Activated naive CD8-positive, alpha-beta T cell treated with anti-CD3 and anti-CD28 coated beads, Interleukin-2, amount 50 U/mL, for 24 hours (primary cell): Measurements from ENCODE around the gene DYSF.
A peak's percentile ranks its signal among the peaks of the same experiment; 100 is the strongest.

Experiments used
- ATAC-seq: fragments of 150-1000 bp; cut with Tn5 transposase; one replicate; pipeline ENCODE4 v1.10.0; 2021
- DNase-seq: peaks from one replicate; pipeline ENCODE4 v3.0.0; 2021
- H3K27ac Mint-ChIP-seq: one replicate; pipeline ENCODE4 v1.8.0; 2021; ENCODE audit warnings: mild to moderate bottlenecking, mixed read lengths
- H3K27me3 Mint-ChIP-seq: one replicate; pipeline ENCODE4 v1.8.0; 2021; ENCODE audit warnings: mixed read lengths
- H3K36me3 Mint-ChIP-seq: one replicate; pipeline ENCODE4 v1.8.0; 2021; ENCODE audit warnings: low read depth, mixed read lengths
- H3K4me1 Mint-ChIP-seq: one replicate; pipeline ENCODE4 v1.8.0; 2021; ENCODE audit warnings: mixed read lengths
- H3K4me3 Mint-ChIP-seq: one replicate; pipeline ENCODE4 v1.8.0; 2021; ENCODE audit warnings: mild to moderate bottlenecking, moderate library complexity, mixed read lengths
- H3K9me3 Mint-ChIP-seq: one replicate; pipeline ENCODE4 v1.8.0; 2021; ENCODE audit warnings: mixed read lengths

DYSF gene

GRCh38 chr2:71511776-71512175 is 58.4 kb downstream of the DYSF start:
- DNase-seq (no peak), ATAC-seq (no peak)
- no peaks in the 10 kb centered on the region for H3K36me3 Mint-ChIP-seq
- no peak overlapping the region for H3K4me3 Mint-ChIP-seq
- H3K9me3 Mint-ChIP-seq: no peaks in the 10 kb centered on the region
- no peak overlapping the region for H3K27ac Mint-ChIP-seq
- no peaks in the 10 kb centered on the region for H3K27me3 Mint-ChIP-seq
- no peaks in the 10 kb centered on the region for H3K4me1 Mint-ChIP-seq

DNA sequence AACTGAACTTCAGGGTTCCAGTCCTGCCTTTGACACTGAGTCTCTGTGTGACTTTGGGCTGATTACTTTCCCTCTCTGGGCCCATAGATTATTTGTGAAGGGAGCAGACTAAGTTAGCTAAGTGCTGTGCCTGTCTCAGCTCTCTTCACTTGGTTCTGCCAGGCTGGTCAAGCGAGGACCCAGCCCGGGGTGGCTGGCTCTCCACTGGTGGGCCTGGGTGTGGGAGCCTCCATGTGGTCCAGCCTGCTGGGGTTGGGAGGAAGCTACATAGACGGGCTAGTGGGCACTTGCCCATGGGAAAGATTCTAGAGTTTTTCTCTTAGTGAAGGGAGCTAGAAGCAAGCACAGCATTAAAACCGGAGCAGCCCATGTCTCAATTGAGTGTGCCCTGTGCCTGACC is 59.0 kb downstream of the DYSF start:
- ATAC-seq (no peak), DNase-seq (no peak)
- Mint-ChIP-seq H3K27me3 (no peaks in the 10 kb centered on the region), H3K36me3 (no peaks in the 10 kb centered on the region), H3K4me1 (no peaks in the 10 kb centered on the region), H3K27ac (no peak overlapping the region), H3K9me3 (no peaks in the 10 kb centered on the region), H3K4me3 (no peak overlapping the region)

GRCh38 chr2:71513096-71513495 is 59.7 kb downstream of the DYSF start:
- DNase-seq (no peak), ATAC-seq (no peak)
- Mint-ChIP-seq H3K36me3 (no peaks in the 10 kb centered on the region), H3K27me3 (no peaks in the 10 kb centered on the region), H3K4me3 (no peak overlapping the region), H3K27ac (no peak overlapping the region), H3K9me3 (no peaks in the 10 kb centered on the region), H3K4me1 (no peaks in the 10 kb centered on the region)

- Mint-ChIP-seq H3K36me3 (no peaks in the 10 kb centered on the region), H3K9me3 (no peaks in the 10 kb centered on the region), H3K4me1 (no peaks in the 10 kb centered on the region), H3K27ac (no peak overlapping the region), H3K27me3 (no peaks in the 10 kb centered on the region), H3K4me3 (no peak overlapping the region)
- ATAC-seq: no peak
- no peak for DNase-seq
These were observed 60.4 kb downstream of the DYSF start for GRCh38 chr2:71513721-71514120.

- Mint-ChIP-seq H3K4me3 (no peak overlapping the region), H3K9me3 (no peaks in the 10 kb centered on the region), H3K27me3 (peaks cover 3% of the 10 kb centered on the region)
These were observed 63.0 kb downstream of the DYSF start for GRCh38 chr2:71516253-71516888.

GRCh38 chr2:71517851-71518250 is 64.5 kb downstream of the DYSF start:
- Mint-ChIP-seq H3K4me3 (no peak overlapping the region), H3K9me3 (no peaks in the 10 kb centered on the region), H3K36me3 (no peaks in the 10 kb centered on the region), H3K27me3 (peaks cover 6% of the 10 kb centered on the region), H3K4me1 (no peaks in the 10 kb centered on the region), H3K27ac (no peak overlapping the region)
- no peak for ATAC-seq
- no peak for DNase-seq

More at GRCh38 chr2:71516253-71516888, 63.0 kb downstream of the DYSF start:
- H3K4me1 Mint-ChIP-seq: no peaks in the 10 kb centered on the region
- DNase-seq: no peak
- no peak overlapping the region for H3K27ac Mint-ChIP-seq
- no peaks in the 10 kb centered on the region for H3K36me3 Mint-ChIP-seq
- ATAC-seq: no peak

GRCh38 chr2:71521436-71521950 is 68.1 kb downstream of the DYSF start:
- Mint-ChIP-seq H3K27ac (no peak overlapping the region), H3K27me3 (peaks cover 10% of the 10 kb centered on the region), H3K4me1 (no peaks in the 10 kb centered on the region), H3K9me3 (no peaks in the 10 kb centered on the region), H3K4me3 (no peak overlapping the region), H3K36me3 (no peaks in the 10 kb centered on the region)
- DNase-seq (no peak), ATAC-seq (no peak)

- Mint-ChIP-seq H3K27ac (no peak overlapping the region), H3K36me3 (no peaks in the 10 kb centered on the region), H3K4me3 (no peak overlapping the region), H3K4me1 (no peaks in the 10 kb centered on the region), H3K9me3 (no peaks in the 10 kb centered on the region), H3K27me3 (peaks cover 12% of the 10 kb centered on the region)
- DNase-seq: no peak
- ATAC-seq: no peak
These were observed 71.1 kb downstream of the DYSF start for GRCh38 chr2:71524476-71524875.

DNA sequence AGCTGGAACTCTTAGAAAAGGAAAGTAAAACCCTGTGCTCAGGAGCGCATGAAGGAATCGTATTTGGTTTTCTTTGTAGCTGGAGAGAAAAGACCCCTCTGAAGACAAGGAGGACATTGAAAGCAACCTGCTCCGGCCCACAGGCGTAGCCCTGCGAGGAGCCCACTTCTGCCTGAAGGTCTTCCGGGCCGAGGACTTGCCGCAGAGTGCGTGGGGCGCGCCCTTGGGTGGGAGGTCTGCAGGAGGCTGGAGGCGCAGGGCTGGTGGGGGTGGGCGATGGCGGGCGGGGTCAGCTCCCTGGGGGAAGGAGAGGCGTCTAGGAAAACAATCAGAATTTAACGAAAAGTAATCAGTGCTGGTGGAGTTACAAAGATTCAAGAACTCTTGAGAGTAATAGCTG is 72.8 kb downstream of the DYSF start:
- ATAC-seq (no peak), DNase-seq (no peak)
- Mint-ChIP-seq H3K27ac (no peak overlapping the region), H3K4me3 (no peak overlapping the region), H3K27me3 (peaks cover 22% of the 10 kb centered on the region), H3K9me3 (no peaks in the 10 kb centered on the region), H3K36me3 (no peaks in the 10 kb centered on the region), H3K4me1 (no peaks in the 10 kb centered on the region)

DNA sequence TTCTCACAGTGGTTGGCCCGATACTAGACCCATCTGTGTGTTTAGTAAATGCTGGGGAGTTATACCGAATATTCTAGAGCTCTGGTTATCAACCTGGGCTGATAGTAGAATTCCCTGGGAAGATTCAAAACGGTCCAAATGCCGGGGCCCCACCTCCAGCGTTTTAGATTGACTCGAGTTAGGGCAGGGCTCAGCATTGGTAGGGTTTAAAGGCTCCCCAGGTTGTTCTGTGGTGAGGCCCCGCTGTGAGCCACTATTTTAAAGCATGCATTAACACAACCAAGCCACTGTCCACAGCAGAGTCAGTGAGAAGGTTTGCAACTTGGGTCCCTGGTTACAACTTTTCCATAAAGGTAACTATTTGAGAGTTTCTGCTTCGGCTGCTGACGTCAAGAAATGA is 73.6 kb downstream of the DYSF start:
- H3K36me3 Mint-ChIP-seq: no peaks in the 10 kb centered on the region
- no peak overlapping the region for H3K4me3 Mint-ChIP-seq
- no peak for DNase-seq
- H3K9me3 Mint-ChIP-seq: no peaks in the 10 kb centered on the region
- ATAC-seq: no peak
- no peaks in the 10 kb centered on the region for H3K4me1 Mint-ChIP-seq
- H3K27ac Mint-ChIP-seq: no peak overlapping the region
- H3K27me3 Mint-ChIP-seq: peaks cover 20% of the 10 kb centered on the region

DNA sequence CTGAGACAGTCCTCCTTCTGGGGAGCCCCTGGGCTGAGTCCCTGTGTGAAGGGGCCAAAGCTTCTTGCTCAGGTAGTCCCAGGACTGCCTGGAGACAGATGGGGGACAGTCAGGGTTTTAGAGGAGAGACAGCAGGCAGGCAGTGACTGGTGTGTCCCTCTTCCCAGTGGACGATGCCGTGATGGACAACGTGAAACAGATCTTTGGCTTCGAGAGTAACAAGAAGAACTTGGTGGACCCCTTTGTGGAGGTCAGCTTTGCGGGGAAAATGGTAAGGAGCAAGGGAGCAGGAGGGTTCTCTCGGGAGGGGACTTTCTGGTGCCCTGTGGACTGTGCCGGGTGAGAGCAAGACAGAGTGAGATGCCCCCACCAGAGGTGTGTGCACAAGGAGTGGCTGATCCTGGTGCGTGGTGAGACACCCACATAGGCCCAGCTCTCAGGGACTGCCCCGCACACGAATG is 74.8 kb downstream of the DYSF start:
- Mint-ChIP-seq H3K4me1 (no peaks in the 10 kb centered on the region), H3K36me3 (no peaks in the 10 kb centered on the region), H3K9me3 (no peaks in the 10 kb centered on the region), H3K27ac (no peak overlapping the region), H3K27me3 (peaks cover 24% of the 10 kb centered on the region), H3K4me3 (no peak overlapping the region)
- ATAC-seq (peak; percentile 33), DNase-seq (no peak)

GRCh38 chr2:71528749-71529148 is 75.4 kb downstream of the DYSF start:
- DNase-seq (no peak), ATAC-seq (no peak)
- Mint-ChIP-seq H3K4me1 (no peaks in the 10 kb centered on the region), H3K9me3 (no peaks in the 10 kb centered on the region), H3K27ac (no peak overlapping the region), H3K36me3 (no peaks in the 10 kb centered on the region), H3K4me3 (no peak overlapping the region), H3K27me3 (peaks cover 25% of the 10 kb centered on the region)

- Mint-ChIP-seq H3K4me1 (no peaks in the 10 kb centered on the region), H3K4me3 (no peak overlapping the region), H3K27ac (no peak overlapping the region), H3K27me3 (peaks cover 22% of the 10 kb centered on the region), H3K9me3 (no peaks in the 10 kb centered on the region), H3K36me3 (no peaks in the 10 kb centered on the region)
- no peak for ATAC-seq
- DNase-seq: no peak
These were observed 76.8 kb downstream of the DYSF start for GRCh38 chr2:71530211-71530610.

DNA sequence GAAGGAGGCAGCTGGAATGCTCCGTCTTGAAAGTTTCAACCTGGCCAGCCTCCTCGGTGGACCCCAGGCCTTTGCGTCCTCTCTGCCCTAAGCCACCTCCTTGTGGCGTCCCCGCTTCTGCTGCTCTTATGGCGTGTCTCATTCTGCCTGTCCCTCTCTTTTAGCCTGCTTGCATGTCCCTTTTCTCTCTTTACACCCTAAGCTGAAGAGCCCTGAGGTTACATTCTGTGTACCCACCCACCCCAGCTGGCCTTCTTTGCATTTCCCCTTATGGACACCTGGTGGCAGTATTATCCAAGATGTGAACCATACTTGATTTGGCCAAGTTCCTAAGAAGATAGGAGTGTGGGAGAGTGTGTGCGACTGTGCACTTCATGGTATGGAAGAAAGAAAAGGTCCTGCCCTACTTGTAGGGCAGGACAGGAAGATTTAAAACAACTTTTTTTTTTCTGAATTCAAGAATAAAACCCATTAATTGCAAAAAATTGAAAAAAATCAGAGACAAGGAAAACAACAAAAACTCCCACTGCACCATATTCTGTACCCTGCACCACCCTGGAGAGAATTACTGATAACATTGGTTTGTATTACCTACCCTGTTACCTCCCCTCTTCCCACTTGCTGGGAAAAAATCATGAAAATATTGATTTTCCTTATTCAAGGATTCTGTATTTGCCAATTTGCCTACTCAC is 77.4 kb downstream of the DYSF start:
- ATAC-seq (peak; percentile 33), DNase-seq (peak; percentile 26)
- Mint-ChIP-seq H3K9me3 (no peaks in the 10 kb centered on the region), H3K36me3 (no peaks in the 10 kb centered on the region), H3K27me3 (peaks cover 22% of the 10 kb centered on the region), H3K27ac (no peak overlapping the region), H3K4me3 (no peak overlapping the region), H3K4me1 (no peaks in the 10 kb centered on the region)

- Mint-ChIP-seq H3K27ac (no peak overlapping the region), H3K36me3 (no peaks in the 10 kb centered on the region), H3K4me3 (no peak overlapping the region), H3K9me3 (no peaks in the 10 kb centered on the region), H3K4me1 (no peaks in the 10 kb centered on the region), H3K27me3 (peaks cover 24% of the 10 kb centered on the region)
- DNase-seq (no peak), ATAC-seq (no peak)
These were observed 78.2 kb downstream of the DYSF start for GRCh38 chr2:71531522-71532047.
